ENCODE results near the gene AHCY.
A peak's percentile ranks its signal among the peaks of the same experiment; 100 is the strongest.

Gene AHCY

DNA sequence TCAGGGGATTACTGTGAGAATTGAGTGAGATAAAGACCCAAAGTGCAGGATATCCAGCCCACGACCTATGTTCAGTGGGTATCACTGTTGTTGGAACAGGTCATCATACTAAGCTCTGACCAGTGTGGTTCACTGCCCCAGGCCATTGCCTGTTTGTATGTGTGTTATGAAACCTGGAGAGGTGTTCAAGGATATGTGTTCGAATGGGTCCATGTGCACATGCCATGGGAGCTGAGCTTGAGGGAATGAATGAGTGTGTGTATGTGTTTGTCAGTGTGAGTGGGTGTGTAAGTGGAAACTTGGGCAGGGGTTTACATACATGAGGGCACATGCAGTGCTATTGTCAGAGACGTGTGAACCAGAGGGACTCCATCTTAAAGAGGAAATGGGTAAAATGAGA lies 17.7 kb upstream of the AHCY start:
- TF ChIP-seq, protein P1, sequence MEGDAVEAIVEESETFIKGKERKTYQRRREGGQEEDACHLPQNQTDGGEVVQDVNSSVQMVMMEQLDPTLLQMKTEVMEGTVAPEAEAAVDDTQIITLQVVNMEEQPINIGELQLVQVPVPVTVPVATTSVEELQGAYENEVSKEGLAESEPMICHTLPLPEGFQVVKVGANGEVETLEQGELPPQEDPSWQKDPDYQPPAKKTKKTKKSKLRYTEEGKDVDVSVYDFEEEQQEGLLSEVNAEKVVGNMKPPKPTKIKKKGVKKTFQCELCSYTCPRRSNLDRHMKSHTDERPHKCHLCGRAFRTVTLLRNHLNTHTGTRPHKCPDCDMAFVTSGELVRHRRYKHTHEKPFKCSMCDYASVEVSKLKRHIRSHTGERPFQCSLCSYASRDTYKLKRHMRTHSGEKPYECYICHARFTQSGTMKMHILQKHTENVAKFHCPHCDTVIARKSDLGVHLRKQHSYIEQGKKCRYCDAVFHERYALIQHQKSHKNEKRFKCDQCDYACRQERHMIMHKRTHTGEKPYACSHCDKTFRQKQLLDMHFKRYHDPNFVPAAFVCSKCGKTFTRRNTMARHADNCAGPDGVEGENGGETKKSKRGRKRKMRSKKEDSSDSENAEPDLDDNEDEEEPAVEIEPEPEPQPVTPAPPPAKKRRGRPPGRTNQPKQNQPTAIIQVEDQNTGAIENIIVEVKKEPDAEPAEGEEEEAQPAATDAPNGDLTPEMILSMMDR (IDR thresholded peaks at IDR 0.05; ENCODE audit: low read length, missing control alignments), result no peak
- H3K4me3 ChIP-seq (replicated peaks; ENCODE audit: low read depth, low read length), result no peak overlapping the region
- no peak for DNase-seq (ENCODE audit: low read depth)

DNA sequence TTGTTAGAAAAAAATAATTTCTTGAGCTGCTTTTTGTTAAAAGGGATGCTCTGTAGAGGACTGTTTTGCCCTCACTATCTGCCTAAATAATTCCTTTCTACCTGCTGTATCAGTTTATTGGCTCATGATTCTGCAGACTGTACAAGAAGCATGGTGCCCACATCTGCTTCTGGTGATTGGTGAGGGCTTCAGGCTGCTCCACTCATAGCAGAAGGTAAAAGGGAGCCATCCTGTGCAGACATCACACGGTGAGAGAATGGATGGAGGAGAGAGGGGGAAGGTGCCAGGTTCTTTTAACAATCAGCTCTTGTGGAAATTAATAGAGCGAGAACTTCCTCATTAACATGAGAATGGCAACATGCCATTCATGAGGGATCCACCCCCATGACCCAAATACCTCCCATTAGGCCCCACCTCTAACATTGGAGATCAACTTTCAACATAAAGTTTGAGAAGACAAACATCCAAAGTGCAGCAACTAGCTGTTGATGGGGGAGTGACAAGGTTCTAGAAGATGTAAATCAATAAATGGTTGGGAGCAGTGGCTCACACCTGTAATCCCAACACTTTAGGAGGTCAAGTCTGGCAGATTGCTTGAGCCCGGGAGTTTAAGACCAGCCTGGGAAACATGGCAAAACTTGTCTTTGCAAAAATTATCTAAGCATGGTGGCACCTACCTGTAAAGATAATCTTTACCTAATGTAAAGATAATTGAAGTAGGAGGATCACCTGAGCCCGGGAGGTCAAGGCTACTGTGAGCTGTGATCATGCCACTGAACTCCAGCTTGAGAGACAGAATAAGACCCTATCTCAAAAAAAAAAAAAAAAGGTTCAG lies 15.7 kb upstream of the AHCY start:
- no peak for DNase-seq (ENCODE audit: low read depth)
- H3K4me3 ChIP-seq (replicated peaks; ENCODE audit: low read depth, low read length), result no peak overlapping the region
- TF ChIP-seq, protein P1 (IDR thresholded peaks at IDR 0.05; ENCODE audit: low read length, missing control alignments), result no peak

DNA sequence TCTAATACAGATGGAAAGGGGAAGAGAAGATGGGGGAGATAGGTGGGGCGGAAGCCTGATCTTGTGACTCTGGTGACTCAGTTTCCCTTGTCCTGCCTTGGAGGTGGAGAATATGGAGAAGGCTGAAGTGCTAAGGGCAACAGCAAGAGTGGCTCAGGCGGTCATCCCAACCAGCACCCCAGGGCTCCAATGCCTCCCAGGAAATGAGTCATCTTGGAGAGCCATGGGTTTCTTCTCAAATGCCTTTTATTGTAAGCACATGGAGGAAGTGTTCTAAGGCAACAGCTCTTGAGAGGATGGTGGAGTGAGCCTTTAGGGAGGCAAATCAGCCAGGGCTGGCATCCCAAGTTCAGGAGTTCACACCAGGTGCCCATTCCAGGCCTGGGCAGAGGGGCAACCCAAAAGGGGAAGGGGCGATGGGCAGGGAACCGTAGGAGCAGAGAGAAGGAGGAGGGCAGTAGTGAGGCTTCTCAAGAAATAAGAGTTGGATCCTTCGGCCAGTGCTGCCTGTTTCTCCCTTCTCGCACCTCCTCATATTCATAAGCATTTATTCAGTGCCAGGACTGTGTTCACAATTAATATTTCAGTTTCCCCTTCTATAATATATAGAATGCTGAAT lies 13.2 kb upstream of the AHCY start:
- no peak overlapping the region for H3K4me3 ChIP-seq (replicated peaks; ENCODE audit: low read depth, low read length)
- TF ChIP-seq, protein P1 (IDR thresholded peaks at IDR 0.05; ENCODE audit: low read length, missing control alignments), result no peak
- peak; percentile 53 for DNase-seq (ENCODE audit: low read depth)

DNA sequence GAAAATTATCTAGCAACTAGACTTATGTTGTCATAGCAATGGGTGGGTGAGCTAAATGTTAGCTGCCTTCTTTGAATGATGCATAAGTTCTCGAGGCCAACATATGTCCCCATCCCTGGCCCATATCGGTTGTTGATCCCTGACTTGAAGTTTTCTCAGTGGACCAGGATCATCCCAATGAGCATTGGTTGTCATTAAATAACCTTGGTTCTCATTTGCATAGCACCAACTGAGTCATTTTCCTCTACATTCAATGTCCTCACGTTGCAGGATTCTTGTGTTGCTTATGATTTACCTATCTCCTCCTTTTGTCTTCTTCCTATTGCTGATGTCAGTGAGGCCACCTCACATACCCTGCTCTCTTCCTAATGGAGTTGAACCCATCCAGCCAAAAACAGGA lies 12.1 kb upstream of the AHCY start:
- no peak for DNase-seq (ENCODE audit: low read depth)
- H3K4me3 ChIP-seq (replicated peaks; ENCODE audit: low read depth, low read length), result no peak overlapping the region
- TF ChIP-seq, protein P1 (IDR thresholded peaks at IDR 0.05; ENCODE audit: low read length, missing control alignments), result no peak

DNA sequence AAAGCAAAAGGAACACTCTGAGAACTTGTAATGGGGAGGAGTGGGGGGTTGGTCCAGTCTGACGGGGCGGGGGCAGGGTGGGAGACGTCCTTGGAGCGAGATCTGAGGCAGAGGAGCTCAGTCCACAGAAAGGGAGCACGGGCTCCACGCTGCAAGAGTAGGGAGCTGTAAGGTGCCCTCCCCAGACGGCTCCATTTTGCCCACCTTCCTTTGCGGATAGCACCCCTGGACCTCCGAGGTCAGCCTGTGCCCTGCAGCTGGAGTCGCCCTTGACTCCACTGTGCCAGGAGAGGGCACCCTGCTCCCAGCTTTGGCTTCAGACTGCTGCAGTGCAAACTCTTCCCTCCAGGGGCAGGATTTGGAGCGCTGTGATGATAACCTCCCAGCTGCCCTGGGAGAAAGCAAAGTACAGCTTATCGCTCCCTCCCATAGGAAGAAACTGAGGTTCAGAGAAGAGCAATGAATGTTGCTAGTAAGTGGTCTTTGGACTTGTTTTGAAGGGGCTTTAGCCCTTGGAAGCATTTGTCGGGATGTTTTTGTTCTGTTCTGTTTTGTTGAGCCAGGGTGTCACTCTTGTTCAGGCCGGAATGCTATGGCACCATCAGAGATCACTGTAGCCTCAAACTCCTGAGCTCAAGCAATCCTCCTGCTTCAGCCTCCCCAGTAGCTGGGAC lies 9.5 kb upstream of the AHCY start:
- peak; percentile 87 for DNase-seq (ENCODE audit: low read depth)
- TF ChIP-seq, protein P1 (IDR thresholded peaks at IDR 0.05; ENCODE audit: low read length, missing control alignments), result no peak
- peak overlapping the region; percentile 19 for H3K4me3 ChIP-seq (replicated peaks; ENCODE audit: low read depth, low read length)

DNA sequence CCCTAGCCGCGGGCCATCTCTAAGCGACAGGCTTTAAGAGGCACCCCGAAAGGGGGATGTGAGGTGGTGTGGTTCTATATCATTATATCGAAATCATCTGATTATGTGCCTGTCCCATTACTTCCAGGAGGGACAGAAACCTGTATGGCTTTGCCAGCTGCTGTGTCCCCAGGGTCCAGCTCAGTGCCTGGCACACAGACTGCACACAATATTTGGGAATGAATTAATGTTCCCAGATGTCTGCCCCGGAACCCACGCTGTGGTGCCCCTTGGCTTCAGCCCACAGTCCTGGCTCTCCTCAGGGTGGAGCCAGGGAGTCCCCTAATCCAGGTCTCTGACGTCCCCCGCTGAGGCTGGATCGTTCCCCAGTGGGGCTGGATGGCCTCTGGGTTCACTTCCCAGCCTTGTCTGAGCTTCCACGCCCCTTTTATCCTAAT lies 8.9 kb upstream of the AHCY start:
- TF ChIP-seq, protein P1 (IDR thresholded peaks at IDR 0.05; ENCODE audit: low read length, missing control alignments), result no peak
- no peak for DNase-seq (ENCODE audit: low read depth)
- no peak overlapping the region for H3K4me3 ChIP-seq (replicated peaks; ENCODE audit: low read depth, low read length)

All from fibroblast of pulmonary artery (primary cell).